OCI-LY7 (cell line): ENCODE measurements around the gene TACR1. TPM values are rescaled to one million over a fixed set of nuclear protein-coding genes. Genes with fewer than 3 reads are reported as not detected.
"Not testable (repeated sequence)": the region's sequence is repeated elsewhere in the genome, so short reads cannot be mapped to it uniquely, and the experiment has no call there.

ENCODE experiments used
- Bru-seq: library from RNA; stranded (reverse); fragments of 400-500 nt; gene quantifications from one replicate; lab custom pipeline; 2021; lab: Mats Ljungman, UMichigan
- BruChase-seq, 2 experiments: library from RNA; stranded (reverse); fragments of 400-500 nt; gene quantifications; one replicate each; lab custom pipeline; 2021; lab: Mats Ljungman, UMichigan
- BruUV-seq: library from RNA; stranded (reverse); fragments of 400-500 nt; replicated peaks from 2 replicates; lab custom pipeline; 2021; lab: Mats Ljungman, UMichigan
- CTCF ChIA-PET: fragments of 300-600 bp; sonication (Branson Sonifier 250); formaldehyde crosslinking; loops from one replicate; lab custom pipeline; 2022; ENCODE audit warnings: antibody characterized with exemption; ENCODE audit not compliant: unreplicated experiment; lab: Charles Lee
- POLR2A ChIA-PET: fragments of 300-600 bp; sonication (Branson Sonifier 250); formaldehyde crosslinking; loops from one replicate; lab custom pipeline; 2022; ENCODE audit warnings: antibody characterized with exemption; lab: Charles Lee
- DNase-seq: peaks from one replicate; pipeline ENCODE4 v3.0.0-alpha.2; 2015; ENCODE audit warnings: low spot score
- H2AFZ ChIP-seq: fragments of 200-600 bp; sonication (generic), shearing (Covaris generic); 2 replicates; pipeline ENCODE4 v1.6.1; 2014; ENCODE audit warnings: mild to moderate bottlenecking, antibody characterized with exemption, low read length, moderate library complexity
- H3K27ac ChIP-seq: fragments of 200-600 bp; sonication (generic); 2 replicates; pipeline ENCODE4 v1.5.1; 2014; ENCODE audit warnings: mixed run types, low read depth, mild to moderate bottlenecking, moderate library complexity, low read length, inconsistent platforms; ENCODE audit not compliant: poor library complexity, severe bottlenecking
- H3K36me3 ChIP-seq: fragments of 200-600 bp; sonication (generic); 2 replicates; pipeline ENCODE4 v1.6.1; 2014; ENCODE audit warnings: mild to moderate bottlenecking, antibody characterized with exemption, low read length, moderate library complexity, mixed read lengths; ENCODE audit not compliant: insufficient read depth
- H3K4me1 ChIP-seq: fragments of 200-600 bp; sonication (generic); 2 replicates; pipeline ENCODE4 v1.5.1; 2014; ENCODE audit warnings: mild to moderate bottlenecking, low read length; ENCODE audit not compliant: insufficient read depth, poor library complexity, severe bottlenecking
- H3K4me2 ChIP-seq: fragments of 200-600 bp; sonication (generic); 2 replicates; pipeline ENCODE4 v1.6.1; 2014; ENCODE audit warnings: mild to moderate bottlenecking, low read length
- H3K4me3 ChIP-seq: fragments of 200-600 bp; sonication (generic); 2 replicates; pipeline ENCODE4 v1.5.1; 2014; ENCODE audit warnings: mild to moderate bottlenecking, low read depth, low read length; ENCODE audit not compliant: poor library complexity, severe bottlenecking
- H3K79me2 ChIP-seq: fragments of 200-600 bp; sonication (generic); 2 replicates; pipeline ENCODE4 v1.6.1; 2016; ENCODE audit warnings: low read depth, mild to moderate bottlenecking, low read length, moderate library complexity, mixed read lengths; ENCODE audit not compliant: insufficient read depth
- H3K9me2 ChIP-seq: fragments of 200-600 bp; sonication (generic); 2 replicates; pipeline ENCODE4 v1.6.1; 2016; ENCODE audit warnings: mild to moderate bottlenecking, low read length, mixed read lengths; ENCODE audit not compliant: insufficient read depth
- H3K9me3 ChIP-seq: fragments of 200-600 bp; sonication (generic); 2 replicates; pipeline ENCODE4 v1.6.1; 2014; ENCODE audit warnings: mild to moderate bottlenecking, mixed run types, low read length, mixed read lengths
- H4K20me1 ChIP-seq: fragments of 200-600 bp; sonication (generic); 2 replicates; pipeline ENCODE4 v1.6.1; 2014; ENCODE audit warnings: mild to moderate bottlenecking, antibody characterized with exemption, low read length, moderate library complexity, mixed read lengths; ENCODE audit not compliant: insufficient read depth
- CTCF ChIP-seq: fragments of 200-600 bp; sonication (generic); conservative IDR thresholded peaks from 2 replicates; pipeline ENCODE4 v1.5.1; 2014; ENCODE audit warnings: mild to moderate bottlenecking, antibody characterized with exemption, low read length, moderate library complexity, mixed read lengths
- EZH2phosphoT487 ChIP-seq: fragments of 200-600 bp; sonication (generic); IDR thresholded peaks from 2 replicates; pipeline ENCODE4 v1.6.1; 2018; ENCODE audit warnings: low read depth, borderline replicate concordance, mild to moderate bottlenecking, mixed run types, antibody characterized with exemption, low read length, moderate library complexity, mixed read lengths
- intact Hi-C: fragments of 100-400 bp; cut with micrococcal nuclease; formaldehyde crosslinking; loops from one replicate; pipeline ENCODE4 v1.10.0; 2022; ENCODE audit not compliant: unreplicated experiment
- long read RNA-seq: library from polyadenylated mRNA; stranded (forward); transcript quantifications from one replicate; pipeline ENCODE4 v2.0.0, GENCODE V29; 2022
- total RNA-seq, 2 experiments: library from RNA; depleted of rRNA in 1 of 2; stranded (reverse); fragments of >200 nt in 1 of 2; shearing (Covaris generic) in 1 of 2; gene quantifications; 2 replicates each; pipeline ENCODE4 v1.2.3, GENCODE V29; 2014 to 2022

TACR1 gene
- total RNA-seq (2014; rRNA removed; shearing (Covaris generic)) (not detected in 2 replicates), total RNA-seq (2022) (not detected in 2 replicates), Bru-seq, nascent RNA (percentile 8 among the genes with signal in this experiment), BruChase-seq, experiment 1, labeled RNA remaining after a 6-hour chase (percentile 4 among the genes with signal in this experiment), BruChase-seq, experiment 2, labeled RNA remaining after a 2-hour chase (percentile 6 among the genes with signal in this experiment)
- long read RNA-seq, partial matches to known transcripts: 0 of 1 reads
- long read RNA-seq, other reads (novel, unspliced or antisense): 1 of 1 reads

GRCh38 chr2:75199428-75200011 is at the start of gene TACR1:
TSS of gene TACR1 (minus strand) at chr2:75199520. CDS start at chr2:75198934, 586 bp downstream.
- Histone ChIP-seq H2AFZ (no peak within 1 kb of the TSS), H3K36me3 (no peaks in the 10 kb centered on the region), H3K27ac (no peak within 1 kb of the TSS), H3K4me3 (no peak within 1 kb of the TSS), H3K4me2 (no peak within 1 kb of the TSS), H3K79me2 (no peaks in the 10 kb centered on the region), H3K9me3 (no peaks in the 10 kb centered on the region), H3K4me1 (no peaks in the 10 kb centered on the region), H4K20me1 (no peaks in the 10 kb centered on the region; the same call in 1 of the 2 replicates), H3K9me2 (no peaks in the 10 kb centered on the region)
- CTCF ChIA-PET: no interaction called here
- BruUV-seq: no TSS peak
- POLR2A ChIA-PET: no interaction called here
- intact Hi-C loops: no loop called here
- DNase-seq: no peak
- TF ChIP-seq CTCF (0 out of 2 replicates have a peak, but pooled peaks have one; percentile 20), EZH2phosphoT487 (no peak)

GRCh38 chr2:75248581-75248980 is 49.3 kb upstream of the TACR1 start:
- DNase-seq, H3K4me1 ChIP-seq, H4K20me1 ChIP-seq, BruUV-seq, H3K9me3 ChIP-seq, H3K36me3 ChIP-seq, H2AFZ ChIP-seq, H3K9me2 ChIP-seq, H3K4me2 ChIP-seq, H3K27ac ChIP-seq, H3K4me3 ChIP-seq, H3K79me2 ChIP-seq, POLR2A ChIA-PET, CTCF ChIA-PET: not testable (repeated sequence)
- intact Hi-C loops: loop anchor here (10.0 kb wide), 1 partner anchor 156 kb away; no protein-coding TSS in a partner anchor

- no peaks in the 10 kb centered on the region for H4K20me1 ChIP-seq
- no peaks in the 10 kb centered on the region for H3K36me3 ChIP-seq
- DNase-seq: no peak
- TF ChIP-seq EZH2phosphoT487 (no peak), CTCF (no peak)
- H3K9me3 ChIP-seq: no peaks in the 10 kb centered on the region
- no peak overlapping the region for H3K27ac ChIP-seq
- no peak overlapping the region for H3K4me3 ChIP-seq
- no peaks in the 10 kb centered on the region for H3K4me1 ChIP-seq
- intact Hi-C loops: loop anchor here (10.0 kb wide), 1 partner anchor 158 kb away; no protein-coding TSS in a partner anchor
- CTCF ChIA-PET: no interaction called here
- no peak overlapping the region for H3K4me2 ChIP-seq
- H3K9me2 ChIP-seq: no peaks in the 10 kb centered on the region
- no TSS peak for BruUV-seq
- POLR2A ChIA-PET: no interaction called here
- no peaks in the 10 kb centered on the region for H3K79me2 ChIP-seq
- no peak overlapping the region for H2AFZ ChIP-seq
Observed at GRCh38 chr2:75246441-75247167, 47.3 kb upstream of the TACR1 start.
